Mucosa of rectum (tissue), 2 donors: ENCODE results near the gene LPIN1.
"Not testable (repeated sequence)": the region's sequence is repeated elsewhere in the genome, so short reads cannot be mapped to it uniquely, and the experiment has no call there.

Experiments used
- H3K27ac ChIP-seq, 2 donors: one replicate each; pipeline ENCODE4 v1.7.0; 2013; ENCODE audit warnings: inconsistent platforms in 2 of 2, low read depth in 2 of 2, low read length in 2 of 2
- H3K27me3 ChIP-seq, 2 donors: one replicate each; pipeline ENCODE4 v1.7.0; 2013; ENCODE audit warnings: low read length in 2 of 2; ENCODE audit not compliant: control insufficient read depth in 2 of 2, insufficient read depth in 2 of 2
- H3K36me3 ChIP-seq, 2 donors: one replicate each; pipeline ENCODE4 v1.7.0; 2013; ENCODE audit warnings: low read length in 2 of 2; ENCODE audit not compliant: control insufficient read depth in 2 of 2, insufficient read depth in 2 of 2
- H3K4me1 ChIP-seq, 2 donors: one replicate each; pipeline ENCODE4 v1.7.0; 2013; ENCODE audit warnings: low read length in 2 of 2, mild to moderate bottlenecking in 1 of 2; ENCODE audit not compliant: control insufficient read depth in 2 of 2, insufficient read depth in 2 of 2
- H3K4me3 ChIP-seq, 2 donors: one replicate each; pipeline ENCODE4 v1.7.0; 2013; ENCODE audit warnings: low read length in 2 of 2
- H3K9ac ChIP-seq, 2 donors: one replicate each; pipeline ENCODE4 v1.7.0; 2013; ENCODE audit warnings: low read length in 2 of 2, low read depth in 1 of 2, mild to moderate bottlenecking in 1 of 2
- H3K9me3 ChIP-seq, 2 donors: one replicate each; pipeline ENCODE4 v1.7.0; 2013; ENCODE audit warnings: low read length in 2 of 2; ENCODE audit not compliant: control insufficient read depth in 2 of 2
- donor health status: healthy.
- donor health status: Normal muscosa, but diverticular disease.

Gene LPIN1

DNA sequence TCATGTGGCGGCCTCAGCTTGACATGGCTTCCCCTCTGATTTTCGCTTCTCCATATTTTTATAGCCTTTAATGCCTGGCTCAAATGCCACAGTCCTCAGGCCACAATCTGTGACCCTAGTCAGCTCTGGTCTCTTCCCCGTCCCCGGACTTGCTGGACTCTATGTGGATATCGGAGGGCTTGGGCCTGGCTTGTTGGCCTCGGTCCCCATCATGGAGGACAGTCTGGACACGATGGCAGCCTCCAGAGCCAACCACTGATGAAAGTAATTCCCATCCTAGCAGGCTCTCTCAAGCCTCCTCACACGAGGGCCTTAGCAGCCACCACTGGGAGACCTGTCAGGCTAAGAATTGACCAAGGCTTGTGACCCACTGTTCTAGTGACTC, 61.6 kb downstream of the LPIN1 start:
- H3K27me3 ChIP-seq: no peaks in the 10 kb centered on the region
- H3K4me1 ChIP-seq: no peaks in the 10 kb centered on the region
- H3K4me3 ChIP-seq: no peak overlapping the region
- peaks cover 44 to 53% of the 10 kb centered on the region in 2 donors for H3K36me3 ChIP-seq
- H3K9me3 ChIP-seq: no peaks in the 10 kb centered on the region
- H3K27ac ChIP-seq: no peak overlapping the region
- H3K9ac ChIP-seq: no peak overlapping the region

DNA sequence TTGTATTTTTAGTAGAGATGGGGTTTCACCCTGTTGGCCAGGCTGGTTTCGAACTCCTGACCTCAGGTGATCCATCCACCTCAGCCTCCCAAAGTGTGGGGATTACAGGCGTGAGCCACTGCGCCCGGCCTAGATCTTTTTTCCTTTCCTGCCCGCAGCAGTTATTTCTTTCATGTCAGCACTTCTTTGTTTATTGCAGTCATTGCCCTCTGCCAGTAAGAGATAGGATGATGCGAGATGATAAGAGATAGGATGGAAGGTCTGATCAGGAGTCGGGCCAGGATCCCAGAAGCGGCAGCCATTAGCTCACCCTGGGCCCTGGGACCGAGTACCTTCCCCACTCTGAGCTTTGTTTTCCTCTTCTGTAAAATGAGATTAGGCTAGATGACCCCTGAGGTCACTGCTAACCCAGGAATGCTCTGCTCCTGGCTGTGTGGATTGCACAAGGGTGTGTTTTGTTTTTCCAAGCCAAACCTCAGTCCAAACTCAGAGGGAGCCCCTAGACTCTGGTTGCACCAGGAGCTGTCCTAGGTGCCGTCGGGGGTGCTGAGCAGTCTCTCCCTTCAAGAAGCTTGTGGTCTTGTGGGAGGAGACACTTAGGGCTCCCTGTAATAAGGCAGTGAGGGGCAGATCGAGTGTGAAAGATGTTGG, 63.3 kb downstream of the LPIN1 start:
- no peak overlapping the region for H3K27ac ChIP-seq
- H3K27me3 ChIP-seq: no peaks in the 10 kb centered on the region
- no peaks in the 10 kb centered on the region for H3K4me1 ChIP-seq
- H3K9ac ChIP-seq: no peak overlapping the region
- H3K9me3 ChIP-seq: no peaks in the 10 kb centered on the region
- H3K4me3 ChIP-seq: no peak overlapping the region
- H3K36me3 ChIP-seq: peaks cover 35 to 40% of the 10 kb centered on the region in 2 donors

DNA sequence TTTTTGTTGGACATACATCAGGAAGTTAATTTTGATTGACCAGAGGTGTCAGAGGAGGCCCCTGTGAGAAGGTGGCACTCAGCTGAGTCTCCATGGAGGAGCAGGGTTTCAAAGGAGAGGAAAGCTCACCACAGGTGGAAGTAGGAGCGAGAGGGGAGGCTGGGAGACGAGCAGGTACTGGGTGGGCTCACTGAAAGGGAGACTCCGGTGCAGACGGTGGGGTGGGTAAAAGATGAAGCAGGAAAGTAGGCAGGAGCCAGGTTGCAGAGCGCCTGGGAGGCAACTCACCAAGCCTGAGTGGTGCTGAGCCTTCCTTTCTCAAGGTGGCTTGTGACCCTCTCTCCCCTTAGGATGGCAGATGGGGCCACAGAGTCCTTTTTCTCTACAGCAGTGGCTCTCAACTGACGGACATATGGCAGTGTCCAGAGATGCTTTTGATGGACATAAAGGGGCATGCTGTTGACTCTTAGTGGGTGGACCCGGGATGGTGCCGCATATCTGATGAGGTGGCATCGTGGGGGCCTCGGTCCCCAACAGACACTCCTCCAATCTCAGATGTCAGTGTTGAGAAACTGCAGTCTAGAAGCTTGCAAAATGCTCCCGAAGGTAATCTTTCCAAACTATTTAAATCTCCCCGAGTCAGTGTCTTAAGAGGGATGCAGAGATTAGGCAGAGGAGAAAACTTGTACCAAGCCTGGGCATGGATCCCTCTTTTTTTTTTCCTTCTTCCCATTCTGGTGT, 64.0 kb downstream of the LPIN1 start:
- Histone ChIP-seq H3K4me1 (no peaks in the 10 kb centered on the region), H3K27ac (no peak overlapping the region), H3K4me3 (no peak overlapping the region), H3K9ac (no peak overlapping the region), H3K9me3 (no peaks in the 10 kb centered on the region), H3K36me3 (peaks cover 33 to 38% of the 10 kb centered on the region in 2 donors), H3K27me3 (no peaks in the 10 kb centered on the region)

DNA sequence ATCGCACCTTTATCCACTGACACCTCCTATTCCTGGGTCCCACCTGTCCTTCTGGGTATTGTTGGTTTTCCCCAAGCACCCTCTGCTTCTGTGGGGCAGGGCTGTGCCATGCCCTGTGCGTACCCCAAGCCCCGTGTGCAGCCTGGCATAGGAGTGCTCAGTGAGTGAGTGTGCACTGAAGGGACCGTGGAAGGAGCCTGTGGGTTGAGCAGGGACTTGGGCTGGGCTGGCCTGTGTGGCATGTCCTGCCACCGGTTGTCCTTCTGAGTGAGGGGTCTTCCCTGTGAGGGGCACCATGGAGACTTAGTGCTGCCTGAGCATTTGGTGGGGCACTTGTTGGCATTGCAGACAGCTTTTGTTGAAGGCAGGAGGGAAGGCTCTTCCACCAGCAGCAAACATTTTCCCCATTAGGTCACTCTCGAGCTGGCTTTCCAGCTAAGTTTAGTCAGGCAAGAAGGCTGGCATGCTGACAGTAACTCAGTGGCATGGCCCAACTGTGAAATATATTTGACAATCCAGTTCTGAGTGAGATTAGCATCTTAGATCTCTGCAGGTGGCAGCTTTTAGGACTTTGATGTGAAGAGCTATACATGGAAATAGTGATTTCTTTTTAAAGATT, 64.7 kb downstream of the LPIN1 start:
- Histone ChIP-seq H3K4me3 (no peak overlapping the region), H3K36me3 (peaks cover 33 to 38% of the 10 kb centered on the region in 2 donors), H3K27ac (no peak overlapping the region), H3K4me1 (no peaks in the 10 kb centered on the region), H3K9me3 (no peaks in the 10 kb centered on the region), H3K27me3 (no peaks in the 10 kb centered on the region), H3K9ac (no peak overlapping the region)

DNA sequence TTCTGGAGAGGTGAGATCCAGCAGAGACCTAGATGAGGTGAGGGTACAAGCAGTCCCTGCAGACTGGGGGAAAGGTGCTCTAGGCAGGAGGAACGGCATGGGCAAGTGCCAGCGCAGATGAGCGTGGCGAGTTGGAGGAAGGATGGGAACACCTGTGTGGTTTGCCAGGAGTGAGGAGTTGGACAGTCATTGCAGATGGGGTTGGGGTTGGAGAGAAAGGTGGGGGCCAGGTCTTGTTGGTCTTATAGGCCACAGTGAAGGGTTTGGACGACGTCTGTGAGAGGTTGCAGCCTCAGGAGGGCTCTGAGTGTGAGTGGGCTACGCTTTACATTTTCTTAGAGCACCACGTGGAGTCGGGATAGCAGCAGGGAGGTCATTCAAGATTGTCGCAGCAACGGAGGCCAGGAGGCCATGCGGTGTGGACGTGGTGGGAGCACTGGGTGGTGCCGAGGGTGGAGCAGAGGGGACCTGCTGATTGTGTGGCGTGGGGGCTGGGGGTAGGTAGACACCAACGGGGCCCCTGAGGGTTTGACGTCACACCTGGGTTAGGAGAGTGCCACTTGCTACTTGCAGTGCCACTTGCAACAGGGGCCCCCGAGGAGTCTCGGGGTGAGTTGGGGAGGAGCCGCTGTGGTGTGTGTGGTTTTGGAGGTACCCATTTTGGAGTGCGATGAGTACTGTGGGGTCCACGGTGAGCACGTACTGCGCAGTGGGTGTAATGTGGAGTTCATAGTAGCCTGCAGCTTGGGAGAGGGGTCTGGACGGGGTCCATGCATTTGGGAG, 66.2 kb downstream of the LPIN1 start:
- Histone ChIP-seq H3K9me3 (no peaks in the 10 kb centered on the region), H3K36me3 (peaks cover 30 to 32% of the 10 kb centered on the region in 2 donors), H3K4me1 (no peaks in the 10 kb centered on the region), H3K27me3 (no peaks in the 10 kb centered on the region), H3K27ac (no peak overlapping the region), H3K9ac (no peak overlapping the region), H3K4me3 (no peak overlapping the region)

DNA sequence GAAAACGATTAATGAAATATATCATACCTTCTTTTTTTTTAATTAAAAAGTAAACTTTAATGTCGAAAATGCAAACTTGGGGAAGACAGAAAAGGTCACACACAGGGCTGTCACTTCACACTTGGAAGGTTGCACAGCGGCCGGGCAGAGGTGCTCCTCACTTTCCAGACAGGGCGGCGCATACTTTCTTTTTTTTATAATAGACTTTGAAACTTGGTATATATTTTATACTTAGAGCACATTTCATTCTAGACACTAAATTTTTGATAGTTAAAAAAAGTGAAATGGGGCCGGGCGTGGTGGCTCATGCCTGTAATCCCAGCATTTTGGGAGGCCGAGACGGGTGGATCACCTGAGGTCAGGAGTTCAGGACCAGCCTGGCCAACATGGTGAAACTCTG, 66.9 kb downstream of the LPIN1 start:
- not testable (repeated sequence) for H3K4me1 ChIP-seq, H3K27me3 ChIP-seq, H3K9me3 ChIP-seq, H3K27ac ChIP-seq, H3K4me3 ChIP-seq, H3K9ac ChIP-seq
- peaks cover 28 to 31% of the 10 kb centered on the region in 2 donors for H3K36me3 ChIP-seq

DNA sequence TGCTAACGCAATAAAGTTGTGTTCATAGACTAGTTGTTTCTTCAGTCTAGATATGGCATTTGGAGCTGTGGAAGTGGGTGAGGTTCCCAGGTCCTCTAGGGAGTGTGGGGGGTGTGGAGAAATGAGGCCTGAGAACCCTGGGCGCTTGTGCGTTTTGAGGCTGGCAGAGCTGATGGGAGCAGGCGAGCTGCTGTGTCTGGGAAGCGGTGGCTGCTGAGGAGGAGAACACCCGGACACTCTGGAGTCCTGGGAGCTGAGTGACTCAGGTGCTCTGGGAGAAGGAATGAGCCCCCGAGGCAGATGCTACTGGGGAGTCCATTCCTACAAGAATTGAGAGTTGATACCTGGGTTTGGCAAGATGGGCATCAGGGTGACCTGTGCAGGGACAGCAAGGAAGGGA, 67.5 kb downstream of the LPIN1 start:
- H3K36me3 ChIP-seq: peaks cover 28 to 31% of the 10 kb centered on the region in 2 donors
- no peaks in the 10 kb centered on the region for H3K27me3 ChIP-seq
- H3K9ac ChIP-seq: no peak overlapping the region
- no peak overlapping the region for H3K27ac ChIP-seq
- H3K9me3 ChIP-seq: no peaks in the 10 kb centered on the region
- no peak overlapping the region for H3K4me3 ChIP-seq
- H3K4me1 ChIP-seq: no peaks in the 10 kb centered on the region

DNA sequence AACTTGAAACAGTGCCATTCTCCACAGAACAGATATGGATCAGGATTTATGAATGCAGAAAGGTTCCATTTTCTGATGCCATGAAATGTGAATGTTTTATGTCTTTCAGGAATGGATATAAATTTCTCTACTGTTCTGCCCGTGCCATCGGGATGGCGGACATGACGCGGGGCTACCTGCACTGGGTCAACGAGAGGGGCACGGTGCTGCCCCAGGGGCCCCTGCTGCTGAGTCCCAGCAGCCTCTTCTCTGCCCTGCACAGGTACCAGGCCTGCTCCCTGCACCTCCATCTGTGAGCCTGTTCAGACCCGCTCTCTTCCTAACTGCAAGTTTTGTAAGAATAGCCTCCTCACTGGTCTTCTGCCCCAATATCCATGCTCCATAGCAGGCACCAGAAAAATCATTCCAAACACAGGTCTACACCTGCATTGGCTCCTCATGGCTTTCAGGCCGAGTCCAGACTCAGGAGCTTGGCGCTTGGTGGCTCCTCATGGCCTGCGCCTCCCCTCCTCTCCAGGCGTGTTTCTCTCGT, 68.6 kb downstream of the LPIN1 start:
- Histone ChIP-seq H3K27me3 (no peaks in the 10 kb centered on the region), H3K4me3 (no peak overlapping the region), H3K36me3 (peaks cover 28 to 34% of the 10 kb centered on the region in 2 donors), H3K9me3 (no peaks in the 10 kb centered on the region), H3K9ac (no peak overlapping the region), H3K4me1 (no peaks in the 10 kb centered on the region), H3K27ac (no peak overlapping the region)

DNA sequence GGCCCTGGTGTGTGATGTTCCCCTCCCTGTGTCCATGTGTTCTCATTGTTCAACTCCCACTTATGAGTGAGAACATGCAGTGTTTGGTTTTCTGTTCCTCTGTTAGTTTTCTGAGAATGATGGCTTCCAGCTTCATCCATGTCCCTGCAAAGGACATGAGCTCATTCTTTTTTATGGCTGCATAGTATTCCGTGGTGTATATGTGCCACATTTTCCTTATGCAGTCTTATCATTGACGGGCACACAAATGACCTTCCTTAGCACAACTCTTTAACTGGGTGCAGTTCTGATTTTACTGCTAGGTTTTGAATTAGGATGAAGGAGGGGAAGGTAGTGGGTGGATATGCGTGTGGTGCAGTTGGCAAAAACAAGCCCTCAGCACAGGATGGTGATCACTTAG, 70.5 kb downstream of the LPIN1 start:
- not testable (repeated sequence) for H3K4me3 ChIP-seq, H3K9me3 ChIP-seq, H3K27me3 ChIP-seq, H3K4me1 ChIP-seq, H3K27ac ChIP-seq, H3K9ac ChIP-seq
- peaks cover 31% of the 10 kb centered on the region in 2 donors for H3K36me3 ChIP-seq
